ENCODE measurements around the gene POLR2M.

DNA sequence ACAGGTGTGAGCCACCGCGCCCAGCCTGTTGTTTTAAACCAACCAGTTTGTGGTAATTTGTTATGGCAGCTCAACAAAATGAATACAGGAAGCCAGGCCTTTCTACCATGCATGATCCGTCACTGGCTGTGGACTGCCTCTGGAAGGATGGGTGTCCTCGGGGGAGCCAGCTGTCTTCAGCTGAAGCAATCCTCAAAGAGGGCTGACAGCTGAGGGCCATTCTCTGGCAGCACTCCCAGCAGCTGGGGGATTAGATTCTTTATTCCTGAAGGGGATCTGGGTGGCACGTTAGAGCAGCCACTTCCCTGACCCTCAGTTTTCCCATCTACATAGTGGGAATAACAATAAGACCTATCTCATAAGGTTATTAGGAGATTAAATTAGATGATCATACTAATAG, 24.4 kb downstream of the POLR2M start:
- TF ChIP-seq TAF1 (IDR thresholded peaks at IDR 0.05; ENCODE audit: borderline replicate concordance, low read depth, low read length) (no peak), POLR2AphosphoS5 (IDR thresholded peaks at IDR 0.05; ENCODE audit: low read depth, low read length) (no peak), POLR2A (IDR thresholded peaks at IDR 0.05; ENCODE audit: low read depth, low read length) (no peak)
